Nephron (organoid): ENCODE data around the gene ZGPAT.

Experiments
- H3K27ac Mint-ChIP-seq, 3 experiments: 2 replicates each; pipeline ENCODE4 v1.8.0; 2020; ENCODE audit warnings: mixed read lengths in 3 of 3, mild to moderate bottlenecking in 2 of 3, moderate library complexity in 1 of 3
- H3K27me3 Mint-ChIP-seq: 2 replicates; pipeline ENCODE4 v1.8.0; 2021; ENCODE audit warnings: low read depth, mild to moderate bottlenecking, moderate library complexity, mixed read lengths
- H3K36me3 Mint-ChIP-seq: 2 replicates; pipeline ENCODE4 v1.8.0; 2020; ENCODE audit warnings: low read depth, mixed read lengths
- H3K4me1 Mint-ChIP-seq: 2 replicates; pipeline ENCODE4 v1.8.0; 2020; ENCODE audit warnings: mixed read lengths
- H3K4me3 Mint-ChIP-seq, 3 experiments: 2 replicates each; pipeline ENCODE4 v1.8.0; 2020; ENCODE audit warnings: mild to moderate bottlenecking in 3 of 3, mixed read lengths in 3 of 3, moderate library complexity in 2 of 3
- H3K9me3 Mint-ChIP-seq: 2 replicates; pipeline ENCODE4 v1.8.0; 2020; ENCODE audit warnings: mixed read lengths
- CTCF ChIP-seq, 3 experiments: fragments of 200-600 bp; sonication (generic); IDR thresholded peaks; one replicate each; pipeline ENCODE4 v1.5.0; 2021; ENCODE audit warnings: antibody characterized with exemption in 3 of 3; ENCODE audit not compliant: unreplicated experiment in 3 of 3

The ZGPAT gene

DNA sequence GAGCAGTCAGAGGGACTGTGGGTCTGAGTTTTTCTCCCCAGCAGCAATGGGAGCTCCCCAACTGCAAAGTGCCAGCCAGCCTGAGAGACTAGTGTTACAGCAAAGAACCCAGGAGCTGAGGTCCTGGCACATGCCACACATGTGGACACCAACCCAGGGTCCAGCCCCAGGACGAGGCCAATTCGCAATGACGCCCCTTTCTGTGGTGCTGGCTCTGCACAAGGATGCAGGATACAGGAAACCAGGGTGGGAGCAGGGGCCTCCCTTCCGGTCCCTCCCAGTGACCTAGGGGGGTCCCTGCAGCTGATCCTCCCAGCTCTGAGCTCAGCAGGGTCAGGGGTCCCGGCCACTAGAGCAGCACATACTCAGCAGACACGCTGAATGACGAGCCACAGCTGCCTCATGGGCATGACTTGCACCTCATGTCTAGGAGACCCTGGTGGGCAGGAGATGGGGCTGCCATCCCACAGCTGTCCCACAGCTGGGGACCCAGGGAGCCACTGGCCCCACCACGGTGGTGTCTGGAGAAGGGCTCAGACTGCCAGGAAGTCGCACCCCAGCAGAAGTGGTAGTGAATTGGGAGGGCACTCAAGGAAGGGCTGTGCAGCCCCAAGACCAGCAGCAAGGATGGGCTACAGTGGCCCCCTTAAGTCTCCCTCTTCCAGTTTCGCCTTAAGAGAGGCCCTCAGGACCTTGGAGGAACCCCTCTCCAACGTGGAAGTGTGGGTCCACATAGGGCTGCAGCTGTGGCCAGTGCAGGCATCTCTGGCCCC, 3.7 kb upstream of the ZGPAT start:
- Mint-ChIP-seq H3K4me3 (peak overlapping the region in 2 of 3 experiments; percentile 47 to 55), H3K36me3 (peaks cover 20% of the 10 kb centered on the region), H3K27ac (no peak overlapping the region), H3K4me1 (peaks cover 10% of the 10 kb centered on the region), H3K27me3 (no peaks in the 10 kb centered on the region), H3K9me3 (no peaks in the 10 kb centered on the region)
- no peak for TF ChIP-seq CTCF (IDR thresholded peaks at IDR 0.05; ENCODE audit: unreplicated experiment in 3 of 3)

- H3K4me1 Mint-ChIP-seq, result peaks cover 10% of the 10 kb centered on the region
- no peak overlapping the region for H3K27ac Mint-ChIP-seq
- no peaks in the 10 kb centered on the region for H3K27me3 Mint-ChIP-seq
- H3K4me3 Mint-ChIP-seq, result peak overlapping the region; percentile 67 to 90 (median 84)
- no peaks in the 10 kb centered on the region for H3K9me3 Mint-ChIP-seq
- TF ChIP-seq CTCF (IDR thresholded peaks at IDR 0.05; ENCODE audit: unreplicated experiment in 3 of 3), result no peak
- H3K36me3 Mint-ChIP-seq, result peaks cover 20% of the 10 kb centered on the region
Observed at GRCh38 chr20:63704749-63705117, 3.1 kb upstream of the ZGPAT start.

DNA sequence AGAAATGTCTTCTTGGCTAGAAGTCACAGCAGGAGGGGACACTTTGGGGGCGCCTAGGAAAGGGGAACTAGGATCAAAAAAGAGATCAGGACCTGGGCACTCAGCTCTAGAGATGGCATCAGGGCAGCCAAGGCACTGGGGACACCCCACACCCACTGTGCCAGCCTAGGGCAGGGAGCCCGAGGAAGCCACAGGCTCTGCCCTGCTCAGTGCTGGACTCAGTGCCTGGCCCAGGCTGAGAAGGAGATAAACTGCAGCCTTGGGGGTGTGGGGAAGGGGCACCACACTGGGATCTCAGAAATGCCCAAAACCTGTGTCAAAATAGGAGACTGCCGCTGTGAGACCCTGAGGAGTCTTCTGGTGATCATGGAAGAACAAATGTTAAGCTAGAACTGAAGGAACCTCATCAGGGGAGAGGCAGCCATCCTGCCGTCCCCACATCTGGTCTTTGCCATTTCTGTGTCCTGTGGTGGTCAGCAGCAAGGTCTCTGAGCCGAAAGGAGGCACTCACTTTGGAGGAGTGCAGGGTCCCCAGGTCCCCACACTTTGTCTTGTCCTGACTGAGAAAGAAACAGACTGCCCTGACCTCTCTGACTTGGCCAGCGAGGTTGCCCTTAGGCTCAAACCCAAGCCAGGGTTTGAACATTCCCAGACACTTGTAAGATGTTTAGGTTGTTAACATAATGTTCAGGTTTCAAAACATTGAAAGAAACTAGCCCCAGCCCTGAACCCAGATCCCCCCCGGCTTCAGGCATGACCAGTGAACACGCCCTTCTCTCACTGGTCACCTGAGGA, 2.4 kb upstream of the ZGPAT start:
- no peak for TF ChIP-seq CTCF (IDR thresholded peaks at IDR 0.05; ENCODE audit: unreplicated experiment in 3 of 3)
- H3K27ac Mint-ChIP-seq, result no peak overlapping the region
- H3K27me3 Mint-ChIP-seq, result no peaks in the 10 kb centered on the region
- peaks cover 24% of the 10 kb centered on the region for H3K36me3 Mint-ChIP-seq
- no peaks in the 10 kb centered on the region for H3K9me3 Mint-ChIP-seq
- peak overlapping the region; percentile 67 to 90 (median 84) for H3K4me3 Mint-ChIP-seq
- H3K4me1 Mint-ChIP-seq, result peaks cover 12% of the 10 kb centered on the region

DNA sequence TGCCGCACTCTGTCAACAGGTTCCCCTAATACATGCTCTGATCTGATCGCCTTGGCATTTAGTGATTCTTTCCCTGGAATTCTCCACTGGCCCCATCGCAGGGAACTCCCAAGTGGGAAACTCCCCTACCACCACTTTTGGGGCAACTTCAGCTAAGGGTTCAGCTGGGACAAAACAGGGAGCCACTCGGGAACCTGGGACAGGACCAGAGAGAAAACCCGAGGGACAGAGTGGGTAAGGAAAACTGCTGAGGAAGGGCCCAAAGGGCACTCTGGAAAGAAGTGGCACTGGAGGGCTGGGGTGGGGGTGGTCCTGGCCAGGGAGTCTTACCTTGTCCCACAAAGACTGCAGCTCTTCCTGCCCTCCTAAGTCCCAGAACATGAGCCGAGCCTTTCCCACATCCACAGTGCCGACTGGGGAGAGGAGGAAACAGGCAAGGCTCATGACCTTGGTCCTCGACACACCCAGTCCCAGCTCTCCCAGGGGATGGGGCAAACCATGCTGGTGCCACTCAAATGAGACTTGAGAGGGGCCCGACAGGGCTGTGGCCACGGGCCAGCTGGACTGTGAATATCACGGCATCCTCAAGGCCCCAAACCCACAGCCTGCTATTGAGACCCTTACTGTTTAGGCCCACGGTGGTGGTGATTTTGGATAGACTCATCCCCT, 1.7 kb upstream of the ZGPAT start:
- no peaks in the 10 kb centered on the region for H3K27me3 Mint-ChIP-seq
- H3K4me1 Mint-ChIP-seq, result peaks cover 15% of the 10 kb centered on the region
- TF ChIP-seq CTCF (IDR thresholded peaks at IDR 0.05; ENCODE audit: unreplicated experiment in 3 of 3), result no peak
- no peaks in the 10 kb centered on the region for H3K9me3 Mint-ChIP-seq
- peaks cover 31% of the 10 kb centered on the region for H3K36me3 Mint-ChIP-seq
- peak overlapping the region; percentile 70 to 77 (median 75) for H3K27ac Mint-ChIP-seq
- H3K4me3 Mint-ChIP-seq, result peak overlapping the region; percentile 84 to 90 (median 89)

DNA sequence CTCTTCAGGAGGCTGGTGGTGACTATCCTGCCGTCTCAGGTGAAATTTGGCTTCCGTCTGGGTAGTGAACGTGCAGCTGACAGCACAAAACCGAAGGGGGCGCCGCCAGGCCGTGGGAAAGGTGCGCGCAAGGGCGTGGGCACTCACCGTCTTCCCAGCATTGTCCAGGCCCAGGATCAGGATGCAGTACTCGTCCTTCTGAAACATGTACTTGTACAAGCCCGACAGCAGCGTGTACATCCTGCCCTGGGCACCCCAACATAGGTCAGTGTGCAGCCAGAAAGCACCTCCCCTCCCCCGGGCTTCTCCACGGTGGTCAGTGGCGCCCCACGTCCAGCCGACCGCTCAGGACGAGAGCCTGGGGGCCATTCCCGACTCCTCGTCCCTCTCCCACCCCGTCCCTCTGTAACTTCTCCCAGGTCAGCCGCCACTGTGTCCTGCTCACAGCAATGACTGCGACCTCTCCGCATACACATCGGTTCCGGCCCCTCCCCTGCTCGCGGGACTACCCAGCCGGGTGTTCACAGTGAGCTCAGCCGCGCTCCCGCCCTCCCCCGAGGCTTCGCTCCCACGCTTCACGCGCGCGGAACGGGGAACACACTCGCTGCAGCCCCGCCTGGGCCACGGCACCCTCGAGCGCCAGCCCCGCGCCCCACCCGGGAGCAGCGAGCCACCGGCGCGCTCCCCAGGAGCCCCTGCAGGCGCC, 834 bp upstream of the ZGPAT start:
- Mint-ChIP-seq H3K4me3 (peak overlapping the region; percentile 84 to 90 (median 89)), H3K9me3 (no peaks in the 10 kb centered on the region), H3K27me3 (no peaks in the 10 kb centered on the region), H3K4me1 (peaks cover 15% of the 10 kb centered on the region), H3K27ac (peak overlapping the region; percentile 70 to 77 (median 75)), H3K36me3 (peaks cover 39% of the 10 kb centered on the region)
- TF ChIP-seq CTCF (IDR thresholded peaks at IDR 0.05; ENCODE audit: unreplicated experiment in 3 of 3), result peak in 2 of 3 experiments; percentile 21 to 32
